Fibroblast of the conjunctiva (primary cell): ENCODE data around the gene UNC45B.
"Not testable (repeated sequence)": the region's sequence is repeated elsewhere in the genome, so short reads cannot be mapped to it uniquely, and the experiment has no call there.

ENCODE experiments used
- DNase-seq: peaks from one replicate; pipeline ENCODE4 v3.0.0-alpha.2; 2010; ENCODE audit warnings: low read depth

UNC45B gene

GRCh38 chr17:35172321-35172720 is 24.7 kb downstream of the UNC45B start:
- DNase-seq: not testable (repeated sequence)

- no peak for DNase-seq
These were observed 27.3 kb downstream of the UNC45B start for GRCh38 chr17:35174835-35175334.

GRCh38 chr17:35175638-35176415 is 28.2 kb downstream of the UNC45B start:
- no peak for DNase-seq

- DNase-seq: no peak
These were observed 29.3 kb downstream of the UNC45B start for GRCh38 chr17:35176897-35177296.

- DNase-seq: not testable (repeated sequence)
These were observed 31.8 kb downstream of the UNC45B start for GRCh38 chr17:35179379-35179778.

- no peak for DNase-seq
These were observed 35.7 kb downstream of the UNC45B start for GRCh38 chr17:35183332-35183731.

GRCh38 chr17:35184274-35184673 is 36.7 kb downstream of the UNC45B start:
- no peak for DNase-seq

GRCh38 chr17:35185849-35186248 is 38.2 kb downstream of the UNC45B start:
- DNase-seq: no peak

GRCh38 chr17:35187481-35187880 is 39.9 kb downstream of the UNC45B start:
- no peak for DNase-seq

- no peak for DNase-seq
These were observed 40.5 kb downstream of the UNC45B start for GRCh38 chr17:35188111-35188510.

GRCh38 chr17:35189291-35189690 is 41.7 kb downstream of the UNC45B start:
- no peak for DNase-seq

GRCh38 chr17:35191001-35191695 is 43.5 kb downstream of the UNC45B start:
- no peak for DNase-seq

GRCh38 chr17:35192708-35193107 is 45.1 kb downstream of the UNC45B start:
- no peak for DNase-seq

GRCh38 chr17:35194001-35194400 is 46.4 kb downstream of the UNC45B start, which contains the start of gene SLC35G3:
SLC35G3 (minus strand) TSS chr17:35194393; CDS start chr17:35194307, 86 bp downstream.
- not testable (repeated sequence) for DNase-seq

- DNase-seq: not testable (repeated sequence)
These were observed 47.4 kb downstream of the UNC45B start for GRCh38 chr17:35195062-35195461.

- not testable (repeated sequence) for DNase-seq
These were observed 55.0 kb downstream of the UNC45B start for GRCh38 chr17:35202582-35202981.

- no peak for DNase-seq
These were observed 63.1 kb downstream of the UNC45B start for GRCh38 chr17:35210741-35211140.

GRCh38 chr17:35212668-35213067 is 65.1 kb downstream of the UNC45B start:
- no peak for DNase-seq

GRCh38 chr17:35213412-35213940 is 65.9 kb downstream of the UNC45B start:
- no peak for DNase-seq

GRCh38 chr17:35214192-35214591 is 66.6 kb downstream of the UNC45B start:
- no peak for DNase-seq

GRCh38 chr17:35214631-35215273 is 67.1 kb downstream of the UNC45B start:
- DNase-seq: no peak

- no peak for DNase-seq
These were observed 69.5 kb downstream of the UNC45B start for GRCh38 chr17:35217107-35217506.
